ENCODE data around the gene PLK3. TPM values are rescaled to one million over a fixed set of nuclear protein-coding genes. Genes with fewer than 3 reads are reported as not detected.

Gene PLK3
- total and polyA plus RNA-seq, 2 experiments from 2014 or later, result 8.7 to 15.1 TPM

DNA sequence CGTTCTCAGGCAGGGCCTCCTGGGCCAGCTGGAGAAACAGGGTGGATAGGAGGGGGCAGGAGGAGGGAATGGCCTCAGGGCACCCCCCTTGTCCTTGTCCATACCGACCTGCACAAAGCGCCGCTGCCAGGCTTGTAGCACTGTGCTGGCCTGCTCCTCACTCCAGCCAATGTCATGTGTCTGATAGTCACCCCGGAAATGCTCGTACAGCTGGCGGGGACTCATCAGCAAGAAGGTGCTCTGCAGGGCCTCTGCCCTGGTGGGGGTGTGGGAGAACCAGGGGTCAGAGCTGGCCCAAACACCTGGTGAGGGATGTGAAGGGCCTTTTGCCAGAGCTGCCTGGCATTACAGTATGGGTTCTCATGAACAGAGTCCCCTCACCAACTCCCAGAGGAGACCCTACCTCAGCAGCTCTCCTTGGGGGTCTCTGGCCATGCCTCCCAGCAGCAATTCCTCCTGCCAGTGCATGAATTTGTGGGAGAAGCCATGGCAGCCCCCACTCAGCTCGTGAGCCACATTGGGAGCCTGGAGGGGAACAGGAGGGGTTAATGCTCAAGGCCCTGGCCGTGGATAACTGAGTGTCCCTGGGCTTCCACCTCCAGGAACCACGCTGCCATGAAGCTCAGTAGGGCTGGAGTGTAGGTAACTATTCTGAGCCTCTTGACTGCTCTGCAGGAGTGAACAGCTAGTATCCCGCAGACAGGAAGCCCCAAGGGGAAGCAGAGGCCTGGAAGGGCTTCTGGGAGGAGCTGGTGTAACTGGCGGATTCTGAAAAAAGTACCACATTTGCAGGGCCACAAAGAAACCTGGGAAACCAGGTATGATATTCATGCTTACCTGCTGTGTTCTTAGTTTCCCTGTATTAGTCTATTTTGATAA lies 29.6 kb downstream of the PLK3 start:
- Histone ChIP-seq H3K4me3 (no peak overlapping the region), H3K27me3 (ENCODE audit: insufficient read depth) (no peaks in the 10 kb centered on the region), H3F3A (replicated peaks; ENCODE audit: low read depth) (no peaks in the 10 kb centered on the region), H2AFZ (no peak overlapping the region), H3K4me2 (no peak overlapping the region), H3K36me3 (ENCODE audit: insufficient read depth) (no peaks in the 10 kb centered on the region), H3K79me2 (replicated peaks; ENCODE audit: insufficient read depth) (no peaks in the 10 kb centered on the region), H3K27ac (ENCODE audit: low read depth) (no peak overlapping the region), H3K9me2 (ENCODE audit: insufficient read depth) (no peaks in the 10 kb centered on the region), H3K4me1 (ENCODE audit: insufficient read depth) (no peaks in the 10 kb centered on the region), H4K20me1 (replicated peaks; ENCODE audit: insufficient read depth) (no peaks in the 10 kb centered on the region)
- H3K4me3 Mint-ChIP-seq, result no peak overlapping the region
- H3K9me3 Mint-ChIP-seq, result no peaks in the 10 kb centered on the region
- TF ChIP-seq STAT1 (IDR thresholded peaks at IDR 0.05; ENCODE audit: unreplicated experiment) (no peak), ZNF462 (CRISPR knock-in tag; IDR thresholded peaks at IDR 0.05) (no peak), EZH2 (IDR thresholded peaks at IDR 0.05; ENCODE audit: low read depth, unreplicated experiment) (no peak), POLR2AphosphoS5 (IDR thresholded peaks at IDR 0.05; ENCODE audit: low read depth) (no peak), JUNB (IDR thresholded peaks at IDR 0.05; ENCODE audit: unreplicated experiment) (no peak), CREB1 (CRISPR knock-in tag; IDR thresholded peaks at IDR 0.05; ENCODE audit: low read depth) (no peak), REST (IDR thresholded peaks at IDR 0.05; ENCODE audit: unreplicated experiment) (no peak), ETS1 (IDR thresholded peaks at IDR 0.05) (no peak), CTCF (conservative IDR thresholded peaks at IDR 0.05; ENCODE audit: low read depth in 2 of 2) (no peak), ZNF114 (CRISPR knock-in tag; IDR thresholded peaks at IDR 0.05) (no peak), EZH2phosphoT487 (IDR thresholded peaks at IDR 0.05; ENCODE audit: unreplicated experiment) (no peak)
- H3K4me1 Mint-ChIP-seq, result peaks cover 19% of the 10 kb centered on the region
- H3K27me3 Mint-ChIP-seq (ENCODE audit: insufficient read depth, low read depth, poor library complexity), result peaks cover 6% of the 10 kb centered on the region
- ATAC-seq, result no peak
- H3K27ac Mint-ChIP-seq, result no peak overlapping the region
- no peak for DNase-seq (ENCODE audit: low spot score)
- no peaks in the 10 kb centered on the region for H3K36me3 Mint-ChIP-seq (ENCODE audit: low read depth)

Data from GM23338 (cell line).